Neural cell (in vitro differentiated cells): ENCODE data around the gene GMEB2.

Experiments used
- EP300 ChIP-seq: fragments of 450-650 bp; conservative IDR thresholded peaks from 2 replicates; pipeline ENCODE4 v1.6.1; 2014; ENCODE audit warnings: antibody characterized with exemption, mild to moderate bottlenecking, moderate library complexity; ENCODE audit not compliant: poor library complexity, severe bottlenecking
- EZH2 ChIP-seq: fragments of 200-600, 300-800 bp; shearing (Covaris generic), sonication (generic); IDR thresholded peaks from 2 replicates; pipeline ENCODE4 v1.6.1; 2014; ENCODE audit warnings: antibody characterized with exemption, low read length, borderline replicate concordance, mild to moderate bottlenecking; ENCODE audit not compliant: insufficient read depth, poor library complexity, severe bottlenecking
- POLR2AphosphoS5 ChIP-seq: IDR thresholded peaks from 2 replicates; pipeline ENCODE4 v1.6.1; 2012
- RAD21 ChIP-seq: fragments of 450-650 bp; conservative IDR thresholded peaks from 2 replicates; pipeline ENCODE4 v1.6.1; 2014; ENCODE audit warnings: antibody characterized with exemption, mild to moderate bottlenecking, moderate library complexity
- TF ChIP-seq, protein P1 (sequence below): fragments of 450-650 bp; IDR thresholded peaks from 2 replicates; pipeline ENCODE4 v1.5.1; 2014; ENCODE audit warnings: antibody characterized with exemption, mild to moderate bottlenecking, moderate library complexity; ENCODE audit not compliant: poor library complexity, severe bottlenecking
- TF ChIP-seq, protein P2 (sequence below): IDR thresholded peaks from 2 replicates; pipeline ENCODE4 v1.6.1; 2012; ENCODE audit warnings: borderline replicate concordance

DNA sequence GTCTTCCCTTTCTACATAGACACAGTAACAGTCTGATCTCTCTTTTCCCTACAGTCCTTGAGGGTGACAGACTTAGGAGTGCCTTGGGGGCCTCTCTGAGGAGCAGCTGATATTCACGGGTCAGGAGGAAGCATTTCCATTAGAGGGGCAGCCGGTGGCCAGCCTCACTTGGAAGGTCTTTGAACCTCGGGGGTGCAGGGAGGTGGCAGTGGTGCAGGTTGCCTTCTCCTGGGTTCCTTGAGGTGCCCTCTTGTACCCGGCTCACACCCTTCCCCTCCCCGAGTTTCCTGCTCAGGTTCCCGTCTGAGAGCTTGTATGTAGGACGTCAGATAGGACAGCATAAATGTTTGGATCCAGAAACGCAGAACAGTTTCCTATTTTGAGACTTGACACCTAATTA lies 33.7 kb upstream of the GMEB2 start:
- TF ChIP-seq, protein P1, sequence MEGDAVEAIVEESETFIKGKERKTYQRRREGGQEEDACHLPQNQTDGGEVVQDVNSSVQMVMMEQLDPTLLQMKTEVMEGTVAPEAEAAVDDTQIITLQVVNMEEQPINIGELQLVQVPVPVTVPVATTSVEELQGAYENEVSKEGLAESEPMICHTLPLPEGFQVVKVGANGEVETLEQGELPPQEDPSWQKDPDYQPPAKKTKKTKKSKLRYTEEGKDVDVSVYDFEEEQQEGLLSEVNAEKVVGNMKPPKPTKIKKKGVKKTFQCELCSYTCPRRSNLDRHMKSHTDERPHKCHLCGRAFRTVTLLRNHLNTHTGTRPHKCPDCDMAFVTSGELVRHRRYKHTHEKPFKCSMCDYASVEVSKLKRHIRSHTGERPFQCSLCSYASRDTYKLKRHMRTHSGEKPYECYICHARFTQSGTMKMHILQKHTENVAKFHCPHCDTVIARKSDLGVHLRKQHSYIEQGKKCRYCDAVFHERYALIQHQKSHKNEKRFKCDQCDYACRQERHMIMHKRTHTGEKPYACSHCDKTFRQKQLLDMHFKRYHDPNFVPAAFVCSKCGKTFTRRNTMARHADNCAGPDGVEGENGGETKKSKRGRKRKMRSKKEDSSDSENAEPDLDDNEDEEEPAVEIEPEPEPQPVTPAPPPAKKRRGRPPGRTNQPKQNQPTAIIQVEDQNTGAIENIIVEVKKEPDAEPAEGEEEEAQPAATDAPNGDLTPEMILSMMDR: no peak
- TF ChIP-seq POLR2AphosphoS5 (no peak), EZH2 (no peak), RAD21 (no peak), EP300 (no peak)
- TF ChIP-seq, protein P2, sequence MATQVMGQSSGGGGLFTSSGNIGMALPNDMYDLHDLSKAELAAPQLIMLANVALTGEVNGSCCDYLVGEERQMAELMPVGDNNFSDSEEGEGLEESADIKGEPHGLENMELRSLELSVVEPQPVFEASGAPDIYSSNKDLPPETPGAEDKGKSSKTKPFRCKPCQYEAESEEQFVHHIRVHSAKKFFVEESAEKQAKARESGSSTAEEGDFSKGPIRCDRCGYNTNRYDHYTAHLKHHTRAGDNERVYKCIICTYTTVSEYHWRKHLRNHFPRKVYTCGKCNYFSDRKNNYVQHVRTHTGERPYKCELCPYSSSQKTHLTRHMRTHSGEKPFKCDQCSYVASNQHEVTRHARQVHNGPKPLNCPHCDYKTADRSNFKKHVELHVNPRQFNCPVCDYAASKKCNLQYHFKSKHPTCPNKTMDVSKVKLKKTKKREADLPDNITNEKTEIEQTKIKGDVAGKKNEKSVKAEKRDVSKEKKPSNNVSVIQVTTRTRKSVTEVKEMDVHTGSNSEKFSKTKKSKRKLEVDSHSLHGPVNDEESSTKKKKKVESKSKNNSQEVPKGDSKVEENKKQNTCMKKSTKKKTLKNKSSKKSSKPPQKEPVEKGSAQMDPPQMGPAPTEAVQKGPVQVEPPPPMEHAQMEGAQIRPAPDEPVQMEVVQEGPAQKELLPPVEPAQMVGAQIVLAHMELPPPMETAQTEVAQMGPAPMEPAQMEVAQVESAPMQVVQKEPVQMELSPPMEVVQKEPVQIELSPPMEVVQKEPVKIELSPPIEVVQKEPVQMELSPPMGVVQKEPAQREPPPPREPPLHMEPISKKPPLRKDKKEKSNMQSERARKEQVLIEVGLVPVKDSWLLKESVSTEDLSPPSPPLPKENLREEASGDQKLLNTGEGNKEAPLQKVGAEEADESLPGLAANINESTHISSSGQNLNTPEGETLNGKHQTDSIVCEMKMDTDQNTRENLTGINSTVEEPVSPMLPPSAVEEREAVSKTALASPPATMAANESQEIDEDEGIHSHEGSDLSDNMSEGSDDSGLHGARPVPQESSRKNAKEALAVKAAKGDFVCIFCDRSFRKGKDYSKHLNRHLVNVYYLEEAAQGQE: no peak
